HEK293 (cell line): ENCODE results near the gene RMC1.

ENCODE experiments used
- BCL6B ChIP-seq: fragments of 450-650 bp; formaldehyde crosslinking; IDR thresholded peaks from 2 replicates; pipeline ENCODE4 v1.5.1; 2017; ENCODE audit warnings: missing biosample characterization, missing genetic modification characterization
- CTCF ChIP-seq: fragments of 450-650 bp; formaldehyde crosslinking; IDR thresholded peaks from 2 replicates; pipeline ENCODE4 v1.5.1; 2016; ENCODE audit warnings: missing biosample characterization, missing genetic modification characterization
- KLF1 ChIP-seq: fragments of 450-650 bp; formaldehyde crosslinking; IDR thresholded peaks from 2 replicates; pipeline ENCODE4 v1.5.1; 2016; ENCODE audit warnings: missing biosample characterization, missing genetic modification characterization
- YY1 ChIP-seq: fragments of 450-650 bp; formaldehyde crosslinking; IDR thresholded peaks from 2 replicates; pipeline ENCODE4 v1.5.1; 2018; ENCODE audit warnings: missing biosample characterization, missing genetic modification characterization
- ZIC2 ChIP-seq: fragments of 450-650 bp; formaldehyde crosslinking; IDR thresholded peaks from 2 replicates; pipeline ENCODE4 v1.5.1; 2016; ENCODE audit warnings: missing biosample characterization, missing genetic modification characterization
- ZNF184 ChIP-seq: fragments of 450-650 bp; IDR thresholded peaks from 2 replicates; pipeline ENCODE4 v1.5.1; 2018; ENCODE audit warnings: missing biosample characterization, mild to moderate bottlenecking, missing genetic modification characterization
- ZNF580 ChIP-seq: fragments of 450-650 bp; formaldehyde crosslinking; IDR thresholded peaks from 2 replicates; pipeline ENCODE4 v1.5.1; 2016; ENCODE audit warnings: missing biosample characterization, missing genetic modification characterization
- ZNF707 ChIP-seq: fragments of 450-650 bp; formaldehyde crosslinking; IDR thresholded peaks from 2 replicates; pipeline ENCODE4 v1.5.1; 2016; ENCODE audit warnings: missing biosample characterization, missing genetic modification characterization
- ZNF747 ChIP-seq: fragments of 450-650 bp; formaldehyde crosslinking; IDR thresholded peaks from 2 replicates; pipeline ENCODE4 v1.5.1; 2016; ENCODE audit warnings: missing biosample characterization, missing genetic modification characterization
- ZNF76 ChIP-seq: fragments of 450-650 bp; formaldehyde crosslinking; IDR thresholded peaks from 2 replicates; pipeline ENCODE4; 2016; ENCODE audit warnings: low read depth, missing biosample characterization, missing genetic modification characterization, borderline replicate concordance
- ZNF785 ChIP-seq: fragments of 450-650 bp; formaldehyde crosslinking; IDR thresholded peaks from 2 replicates; pipeline ENCODE4 v1.5.1; 2016; ENCODE audit warnings: missing biosample characterization, missing genetic modification characterization
- ZNF830 ChIP-seq: fragments of 450-650 bp; IDR thresholded peaks from 2 replicates; pipeline ENCODE4 v1.5.0; 2018; ENCODE audit warnings: missing biosample characterization, missing genetic modification characterization, low read depth, mild to moderate bottlenecking, moderate library complexity

- no peak for TF ChIP-seq ZNF747 (tag by site-specific recombination)
- TF ChIP-seq CTCF (tag by site-specific recombination): no peak
- no peak for TF ChIP-seq KLF1
- no peak for TF ChIP-seq ZNF580 (tag by site-specific recombination)
- no peak for TF ChIP-seq ZNF785 (tag by site-specific recombination)
- no peak for TF ChIP-seq ZNF76 (tag by site-specific recombination)
- TF ChIP-seq ZNF184 (tag by site-specific recombination): no peak
- no peak for TF ChIP-seq BCL6B (tag by site-specific recombination)
- no peak for TF ChIP-seq ZNF707 (tag by site-specific recombination)
- no peak for TF ChIP-seq ZNF830 (tag by site-specific recombination)
- TF ChIP-seq YY1: no peak
- no peak for TF ChIP-seq ZIC2
Measured at GRCh38 chr18:23580677-23581367, 77.5 kb downstream of the RMC1 start.
